Stimulated activated CD4-positive, alpha-beta T cell treated with anti-CD3 and anti-CD28 coated beads, Interleukin-12 subunit alpha, Interleukin-12 subunit beta, amount 100 ng/mL, for 48 hours (primary cell): ENCODE data around the gene ZNF154.
"Not testable (repeated sequence)": the region's sequence is repeated elsewhere in the genome, so short reads cannot be mapped to it uniquely, and the experiment has no call there.

Source experiments
- DNase-seq, 3 donors: peaks; one replicate each; pipeline ENCODE4 v3.0.0-alpha.2; 2020; ENCODE audit warnings: low read depth in 2 of 3, low spot score in 1 of 3

Gene ZNF154

DNA sequence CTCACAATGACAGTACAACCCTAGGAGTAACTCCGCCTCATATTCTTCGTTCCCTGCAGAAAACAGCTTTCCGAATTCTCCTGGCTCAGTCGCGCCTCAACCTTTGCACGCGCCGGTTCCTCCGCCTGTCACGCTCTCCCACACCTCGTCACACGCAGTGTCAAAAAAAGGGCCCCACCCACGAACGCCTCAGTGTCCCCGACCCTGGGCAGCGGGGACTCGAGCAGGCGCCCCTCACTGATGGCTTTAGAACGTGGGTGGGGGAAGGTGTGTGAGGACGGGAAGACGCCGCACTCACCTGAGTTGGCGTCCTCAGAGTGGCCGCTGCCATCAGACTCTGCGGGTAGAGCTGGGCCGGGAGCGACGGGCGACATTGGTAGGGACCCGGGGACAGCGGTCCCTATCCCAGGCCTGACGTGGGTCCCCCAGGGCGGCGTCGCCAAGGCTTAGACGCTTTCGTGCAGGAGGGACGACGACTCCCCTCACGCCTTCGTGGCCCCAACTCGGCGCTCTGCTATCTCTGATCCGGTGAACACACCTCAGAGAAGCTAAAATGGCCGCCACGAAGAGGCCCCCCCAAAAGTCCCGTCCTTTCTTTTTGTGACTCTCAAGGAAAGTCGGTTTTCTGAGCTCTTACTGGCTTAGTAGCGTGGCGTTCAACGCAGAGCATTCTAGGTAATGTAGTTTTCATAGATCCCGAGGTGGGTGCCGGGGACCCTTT lies at the start of gene ZNF154:
Gene ZNF154 (minus strand): TSS at position 564 of the 721 bp plus-strand sequence. CDS start 233 bp downstream, at position 331.
- DNase-seq: no peak

DNA sequence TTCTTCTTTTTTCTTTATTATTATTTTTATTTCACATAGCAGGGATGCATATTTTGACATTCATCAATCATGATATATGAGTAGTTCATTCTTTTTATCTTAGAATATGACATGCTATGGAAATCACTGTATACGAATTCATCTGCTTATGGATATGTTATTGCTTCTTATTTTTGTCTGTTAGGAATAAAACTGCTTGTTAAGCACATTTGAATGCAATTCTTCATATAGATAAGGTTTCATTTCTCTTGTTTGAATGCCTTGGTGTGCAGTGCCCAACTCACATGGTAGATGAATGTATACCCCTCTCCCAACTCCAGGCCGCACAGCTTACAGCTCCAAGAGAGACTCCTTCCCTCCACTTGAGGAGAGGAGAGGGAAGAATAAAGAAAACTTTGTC lies 48.9 kb upstream of the ZNF154 start:
- no peak for DNase-seq

DNA sequence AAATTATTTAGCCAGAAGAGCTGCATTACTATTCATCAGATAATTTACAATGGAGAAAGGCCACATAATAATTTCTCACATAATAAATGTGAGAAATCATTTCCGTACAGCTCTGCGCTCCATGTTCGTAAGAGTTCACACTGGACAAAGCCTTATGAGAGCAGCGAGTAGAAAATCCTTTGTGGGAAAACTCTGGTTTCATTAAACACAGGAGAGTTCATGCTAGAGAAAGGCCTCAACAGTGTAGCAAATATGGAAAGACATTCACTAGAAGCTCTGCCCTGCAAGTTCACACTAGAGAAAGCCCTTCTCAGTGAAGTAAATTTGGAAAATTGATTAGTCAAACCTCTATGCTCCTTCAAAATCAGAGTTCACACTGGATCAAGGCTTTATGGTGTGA lies 46.0 kb upstream of the ZNF154 start:
- no peak for DNase-seq

DNA sequence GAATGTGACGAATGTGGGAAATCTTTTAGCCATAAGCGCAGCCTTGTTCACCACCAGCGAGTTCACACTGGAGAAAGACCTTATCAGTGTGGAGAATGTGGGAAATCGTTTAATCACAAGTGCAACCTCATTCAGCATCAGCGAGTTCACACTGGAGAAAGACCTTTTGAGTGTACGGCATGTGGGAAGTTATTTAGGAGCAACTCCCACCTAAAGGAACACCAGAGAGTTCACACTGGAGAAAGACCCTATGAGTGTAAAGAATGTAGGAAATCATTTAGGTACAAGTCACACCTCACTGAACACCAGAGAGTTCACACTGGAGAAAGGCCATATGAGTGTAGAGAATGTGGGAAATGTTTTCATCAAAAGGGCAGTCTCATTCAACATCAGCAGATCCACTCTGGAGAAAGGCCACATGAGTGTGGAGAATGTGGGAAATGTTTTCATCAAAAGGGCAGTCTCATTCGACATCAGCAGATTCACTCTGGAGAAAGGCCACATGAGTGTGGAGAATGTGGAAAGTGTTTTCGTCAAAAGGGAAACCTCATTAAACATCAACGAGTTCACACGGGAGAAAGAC lies 45.2 kb upstream of the ZNF154 start:
- DNase-seq: no peak

DNA sequence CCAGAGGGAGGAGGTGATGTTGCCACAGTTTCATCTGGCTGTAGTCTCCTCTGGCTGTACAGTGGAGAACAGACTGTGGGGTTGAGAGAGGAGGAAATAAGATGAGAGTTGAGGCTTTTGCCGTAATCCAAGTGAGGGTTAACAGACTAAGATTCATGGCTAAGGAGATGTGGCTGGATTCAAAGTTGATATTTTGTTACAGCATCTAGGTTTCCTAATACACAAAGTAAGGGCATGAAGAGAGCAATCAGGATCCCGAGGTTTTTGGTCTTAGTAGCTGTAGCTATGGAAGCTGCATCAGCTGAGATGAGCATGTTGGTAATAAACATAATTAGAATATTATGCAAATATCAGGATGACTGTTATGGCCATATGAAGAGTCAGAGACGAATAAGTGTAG lies 39.0 kb upstream of the ZNF154 start:
- DNase-seq: no peak

DNA sequence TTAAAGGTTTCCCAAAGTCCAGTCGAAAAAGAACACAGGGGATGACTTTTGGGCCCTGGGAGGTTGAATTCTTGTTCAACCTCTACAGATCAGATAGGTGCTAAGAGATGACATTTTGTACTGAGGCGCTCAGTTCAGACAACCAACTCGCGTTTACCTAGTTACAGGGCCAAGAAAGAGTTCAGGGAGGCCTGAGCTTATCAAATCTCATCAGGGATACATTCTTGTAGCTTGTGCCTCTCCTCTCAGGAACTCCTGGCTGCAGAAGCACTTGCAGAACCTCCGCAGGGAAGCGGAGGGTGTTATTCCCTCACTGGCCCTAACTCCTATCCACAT lies 38.4 kb upstream of the ZNF154 start:
- no peak for DNase-seq

DNA sequence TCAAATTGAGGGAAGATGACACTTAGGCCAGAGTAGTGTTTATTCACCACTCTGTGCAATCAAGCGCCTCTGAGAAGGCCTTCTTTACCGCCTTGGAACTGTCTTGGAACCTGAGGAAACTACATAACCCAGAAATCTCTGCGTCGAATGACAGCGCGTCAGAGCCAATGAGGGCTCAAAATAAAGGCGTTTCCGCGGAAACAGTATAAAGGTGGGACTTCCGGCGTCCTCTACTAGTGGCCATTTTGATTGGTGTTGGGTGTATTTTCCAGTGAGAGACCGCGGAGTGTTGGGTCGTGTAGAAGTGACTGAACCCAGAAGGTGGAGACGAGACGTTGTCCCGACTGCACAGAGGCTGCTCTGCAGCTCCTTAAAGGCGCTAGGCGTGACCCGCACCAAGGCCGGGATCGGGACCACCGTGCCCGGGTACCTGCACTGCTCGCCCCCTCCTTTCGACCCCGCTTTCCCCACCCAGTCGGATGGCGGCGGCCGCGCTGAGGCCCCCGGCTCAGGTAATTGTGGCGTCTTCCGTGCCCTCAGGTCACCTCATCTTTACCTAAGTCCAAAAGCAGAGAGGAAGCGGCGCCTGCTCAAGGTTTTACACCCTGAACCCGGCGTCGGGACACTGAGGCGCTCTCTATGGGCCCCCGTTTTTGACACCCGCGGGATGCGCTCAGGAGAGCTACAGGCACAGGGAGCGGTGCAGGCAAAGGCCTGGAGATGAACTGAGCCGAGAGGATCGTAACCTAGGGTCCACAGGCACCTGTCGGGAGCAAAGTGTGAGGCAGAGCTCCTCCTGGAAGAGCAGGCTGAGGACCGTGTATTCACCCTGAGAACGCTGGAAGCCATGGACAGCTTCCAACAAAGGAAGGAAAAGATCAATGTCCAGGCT lies 37.8 kb upstream of the ZNF154 start, which contains the start of gene ZNF776:
Gene ZNF776 (plus strand): TSS at position 236 of the 892 bp plus-strand sequence. CDS start 244 bp downstream, at position 480.
- peak; percentile 64 to 71 (median 67) for DNase-seq

DNA sequence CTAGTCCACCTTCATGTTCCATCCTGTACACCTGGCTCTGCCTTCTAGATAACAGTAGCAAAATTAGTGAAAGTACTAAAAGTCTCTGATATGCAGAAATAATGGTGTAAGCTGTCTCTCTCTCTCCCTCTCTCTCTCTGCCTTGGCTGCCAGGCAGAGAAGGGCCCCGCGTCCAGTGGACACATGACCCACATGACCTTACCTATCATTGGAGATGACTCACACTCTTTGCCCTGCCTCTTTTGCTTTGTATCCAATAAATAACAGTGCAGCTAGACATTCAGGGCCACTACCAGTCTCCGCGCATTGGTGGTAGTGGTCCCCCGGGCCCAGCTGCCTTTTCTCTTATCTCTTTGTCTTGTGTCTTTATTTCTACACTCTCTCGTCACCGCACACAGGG lies 29.8 kb upstream of the ZNF154 start:
- DNase-seq: not testable (repeated sequence)

DNA sequence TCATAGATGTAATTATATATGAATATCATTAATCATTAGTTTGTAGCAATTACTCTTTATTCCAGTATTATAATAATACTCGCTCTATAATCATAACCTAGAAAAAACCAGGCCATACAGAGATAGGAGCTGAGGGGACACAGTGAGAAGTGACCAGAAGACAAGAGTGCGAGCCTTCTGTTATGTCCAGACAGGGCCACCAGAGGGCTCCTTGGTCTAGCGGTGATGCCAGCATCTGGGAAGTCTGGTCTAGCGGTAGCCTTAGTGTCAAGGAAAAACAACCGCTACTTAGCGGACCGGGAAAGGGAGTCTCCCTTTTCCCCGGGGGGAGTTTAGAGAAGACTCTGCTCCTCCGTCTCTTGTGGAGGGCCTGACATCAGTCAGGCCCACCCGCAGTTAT lies 29.3 kb upstream of the ZNF154 start:
- peak in 2 of 3 donors; percentile 13 to 27 for DNase-seq

DNA sequence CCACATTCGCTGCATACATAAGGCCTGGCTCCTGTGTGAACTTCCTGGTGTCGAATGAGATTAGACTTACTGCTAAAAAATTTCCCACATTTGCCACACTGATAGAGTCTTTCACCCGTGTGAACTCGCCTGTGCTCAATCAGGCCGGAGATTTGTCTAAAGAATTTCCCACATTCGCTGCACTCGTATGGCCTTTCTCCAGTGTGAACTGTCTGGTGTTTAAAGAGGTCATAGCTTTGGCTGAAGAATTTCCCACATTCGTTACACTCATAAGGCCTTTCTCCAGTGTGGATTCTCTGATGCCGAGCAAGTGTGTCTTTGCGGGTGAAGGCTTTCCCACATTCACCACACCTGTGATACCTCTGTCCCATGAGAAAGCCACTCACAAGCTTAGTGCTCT lies 11.9 kb upstream of the ZNF154 start:
- DNase-seq: no peak

DNA sequence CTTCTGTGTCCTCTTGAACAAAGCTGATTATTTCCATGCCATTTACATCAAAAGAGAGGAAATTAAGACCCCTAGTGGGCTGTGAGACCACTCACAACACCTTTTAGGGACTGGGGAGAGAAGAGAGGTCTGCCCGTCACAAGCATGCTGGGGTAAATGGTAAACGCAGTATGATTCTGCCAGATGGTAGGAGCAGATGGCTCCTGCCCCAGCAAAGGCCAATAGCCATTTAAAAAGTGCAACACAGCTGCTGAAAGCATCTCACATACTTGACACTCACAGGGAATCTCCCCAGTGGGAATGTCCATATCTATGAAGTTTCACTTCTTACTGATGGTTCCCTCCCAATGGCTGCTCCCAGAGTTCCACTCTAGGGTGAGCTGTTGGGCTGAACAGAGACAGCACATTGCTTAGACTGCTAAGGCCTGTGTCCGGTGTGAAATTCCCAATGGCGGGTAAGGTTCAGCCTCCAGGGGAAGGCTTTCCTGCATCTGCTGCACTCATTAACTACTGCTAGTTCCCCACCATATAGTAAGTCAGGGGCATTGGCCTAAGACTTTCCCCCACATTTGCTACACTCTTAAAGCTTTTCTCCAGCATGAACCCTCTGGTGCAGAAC lies 11.0 kb upstream of the ZNF154 start:
- DNase-seq: no peak

DNA sequence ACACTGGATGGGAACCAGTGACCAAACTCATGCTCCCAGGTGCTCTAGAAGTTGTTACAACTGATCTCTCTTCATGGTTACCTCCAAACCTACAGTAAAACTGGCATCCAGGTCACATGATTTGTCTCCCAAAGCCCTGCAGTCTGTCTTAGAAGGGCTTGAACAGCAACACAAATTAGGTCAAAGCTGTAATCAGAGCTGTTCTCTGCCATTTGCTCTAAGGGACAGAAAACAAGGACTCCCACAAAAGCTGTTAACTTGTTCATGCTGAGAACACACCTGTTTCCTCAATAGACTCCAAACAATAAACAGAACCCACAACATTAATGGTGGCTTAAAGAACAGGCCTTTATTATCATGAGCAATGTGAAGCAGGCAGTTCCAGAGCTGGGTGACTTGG lies 10.4 kb upstream of the ZNF154 start:
- DNase-seq: no peak

DNA sequence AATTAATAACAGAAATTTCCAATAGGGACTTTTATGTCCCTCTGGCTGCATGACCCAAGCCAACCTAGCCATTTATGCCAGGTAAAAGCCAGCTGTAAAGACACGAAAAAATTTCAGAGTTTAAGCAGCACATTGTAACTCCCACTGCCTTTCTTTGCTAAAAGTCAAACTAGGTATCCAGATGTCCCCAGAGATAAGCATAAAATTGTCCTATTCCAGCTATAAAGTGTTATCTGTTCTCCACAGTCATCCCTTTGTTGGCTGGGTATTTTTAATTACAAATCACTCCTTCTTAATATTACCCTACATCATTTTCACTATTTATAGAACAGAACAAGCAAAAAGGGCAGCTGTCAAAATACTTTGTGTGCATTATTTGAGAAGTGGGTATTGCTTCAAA lies 3.2 kb upstream of the ZNF154 start:
- DNase-seq: no peak

DNA sequence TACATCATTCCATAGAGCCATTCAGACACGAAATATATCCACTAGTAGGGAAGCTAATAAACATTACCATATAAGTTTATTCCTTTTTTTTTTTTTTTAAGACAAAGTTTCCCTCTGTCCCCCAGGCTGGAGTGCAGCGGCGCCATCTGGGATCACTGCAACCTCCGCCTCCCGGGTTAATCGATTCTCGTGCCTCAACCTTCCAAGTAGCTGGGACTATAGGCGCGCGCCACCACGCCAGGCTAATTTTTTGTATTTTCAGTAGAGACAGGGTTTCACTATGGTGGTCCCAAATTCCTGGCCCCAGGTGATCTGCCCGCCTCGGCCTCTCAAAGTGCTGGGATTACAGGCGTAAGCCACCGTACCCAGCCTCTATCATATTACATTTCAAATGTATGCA lies 612 bp upstream of the ZNF154 start:
- no peak for DNase-seq

DNA sequence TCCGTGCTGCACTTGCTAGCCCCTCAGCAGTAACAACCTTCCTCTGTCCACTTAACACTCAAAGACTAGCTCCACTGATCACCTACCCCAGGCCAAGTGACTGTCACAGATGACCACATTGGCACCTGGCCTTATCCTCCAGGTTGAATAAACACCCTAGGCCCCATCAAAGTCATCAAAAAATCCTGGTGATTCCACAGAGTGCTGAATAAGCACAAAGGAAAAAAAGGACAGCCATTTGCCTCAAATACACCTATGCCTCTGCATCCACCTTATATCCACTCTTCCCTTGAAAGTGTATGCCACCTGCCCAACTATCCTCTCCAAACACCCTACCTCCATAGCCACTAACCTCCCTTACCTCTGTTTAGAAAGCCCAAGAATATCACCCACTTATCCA lies 2.7 kb downstream of the ZNF154 start:
- DNase-seq: no peak

DNA sequence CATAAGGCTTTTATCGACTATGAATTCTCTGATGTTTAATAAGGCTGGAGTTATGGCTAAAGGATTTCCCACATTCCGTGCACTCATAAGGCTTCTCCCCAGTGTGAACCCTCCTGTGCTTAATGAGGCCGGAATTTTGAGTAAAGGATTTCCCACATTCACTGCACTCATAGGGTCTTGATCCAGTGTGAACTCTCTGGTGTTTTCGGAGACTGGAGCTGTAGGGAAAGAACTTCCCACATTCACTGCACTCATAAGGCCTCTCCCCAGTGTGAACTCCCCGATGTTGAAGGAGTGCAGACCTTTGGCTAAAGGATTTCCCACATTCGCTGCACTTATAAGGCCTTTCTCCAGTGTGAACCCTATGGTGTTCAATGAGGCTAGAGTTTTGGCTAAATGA lies 7.4 kb downstream of the ZNF154 start:
- no peak for DNase-seq

DNA sequence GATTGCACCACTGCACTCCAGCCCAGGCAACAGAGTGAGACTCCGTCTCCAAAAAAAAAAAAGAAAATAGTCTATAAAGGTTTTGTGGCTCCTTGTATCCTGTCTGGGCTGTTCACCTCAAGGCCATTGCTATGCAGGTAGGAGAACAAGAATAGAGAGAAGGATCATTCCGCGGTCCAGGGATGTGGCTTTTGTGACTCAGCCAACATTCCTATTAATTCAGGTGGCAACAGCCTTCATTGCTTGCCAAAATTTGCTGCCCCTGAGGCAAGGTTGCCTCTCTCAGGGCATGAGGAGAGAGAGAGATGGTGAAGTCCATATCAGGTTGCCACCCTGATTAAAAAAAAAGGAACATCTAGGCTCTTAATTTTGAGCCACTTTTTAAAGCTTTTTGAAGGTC lies 19.3 kb downstream of the ZNF154 start:
- no peak for DNase-seq

DNA sequence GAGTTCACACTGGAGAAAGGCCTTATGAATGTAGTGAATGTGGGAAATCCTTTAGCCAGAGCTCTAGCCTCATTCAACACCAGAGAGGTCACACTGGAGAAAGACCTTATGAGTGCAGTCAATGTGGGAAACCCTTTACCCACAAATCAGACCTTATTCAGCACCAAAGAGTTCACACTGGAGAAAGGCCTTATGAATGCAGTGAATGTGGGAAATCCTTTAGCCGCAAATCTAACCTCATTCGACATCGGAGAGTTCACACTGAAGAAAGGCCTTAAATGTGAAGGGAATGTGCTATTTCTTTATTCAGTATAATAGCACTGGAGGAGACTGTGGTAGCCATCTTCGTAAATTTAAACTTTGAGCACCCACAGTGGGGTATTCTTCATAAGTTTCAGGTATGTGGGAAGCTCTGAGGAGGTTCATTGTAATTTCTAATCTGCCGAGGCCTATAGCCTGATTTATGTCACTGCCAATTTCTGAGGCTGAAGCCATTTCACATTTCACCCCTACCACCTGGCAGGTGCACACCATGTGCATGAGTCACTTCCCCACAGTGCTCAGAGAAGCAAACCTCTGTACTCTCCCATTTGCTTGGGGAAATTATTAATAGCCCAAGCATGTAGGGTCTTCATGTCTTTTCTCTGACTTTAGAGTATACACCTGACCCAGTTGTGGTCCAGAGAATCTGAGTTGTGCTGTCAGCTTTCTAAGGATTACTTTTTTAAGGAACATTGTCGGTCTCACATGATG lies 20.8 kb downstream of the ZNF154 start:
- DNase-seq: no peak

DNA sequence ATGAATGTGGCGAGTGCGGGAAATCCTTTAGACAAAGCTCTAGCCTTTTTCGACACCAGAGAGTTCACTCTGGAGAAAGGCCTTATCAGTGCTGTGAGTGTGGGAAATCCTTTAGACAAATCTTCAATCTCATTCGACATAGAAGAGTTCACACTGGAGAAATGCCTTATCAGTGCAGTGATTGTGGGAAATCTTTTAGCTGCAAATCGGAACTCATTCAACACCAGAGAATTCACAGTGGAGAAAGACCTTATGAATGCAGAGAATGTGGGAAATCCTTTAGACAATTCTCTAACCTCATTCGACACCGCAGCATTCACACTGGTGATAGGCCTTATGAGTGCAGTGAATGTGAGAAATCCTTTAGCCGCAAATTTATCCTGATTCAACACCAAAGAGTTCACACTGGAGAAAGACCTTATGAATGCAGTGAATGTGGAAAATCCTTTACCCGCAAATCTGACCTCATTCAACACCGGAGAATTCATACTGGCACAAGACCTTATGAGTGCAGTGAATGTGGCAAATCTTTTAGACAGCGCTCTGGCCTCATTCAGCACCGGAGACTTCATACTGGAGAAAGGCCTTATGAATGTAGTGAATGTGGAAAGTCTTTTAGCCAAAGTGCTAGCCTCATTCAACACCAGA lies 21.5 kb downstream of the ZNF154 start:
- no peak for DNase-seq

DNA sequence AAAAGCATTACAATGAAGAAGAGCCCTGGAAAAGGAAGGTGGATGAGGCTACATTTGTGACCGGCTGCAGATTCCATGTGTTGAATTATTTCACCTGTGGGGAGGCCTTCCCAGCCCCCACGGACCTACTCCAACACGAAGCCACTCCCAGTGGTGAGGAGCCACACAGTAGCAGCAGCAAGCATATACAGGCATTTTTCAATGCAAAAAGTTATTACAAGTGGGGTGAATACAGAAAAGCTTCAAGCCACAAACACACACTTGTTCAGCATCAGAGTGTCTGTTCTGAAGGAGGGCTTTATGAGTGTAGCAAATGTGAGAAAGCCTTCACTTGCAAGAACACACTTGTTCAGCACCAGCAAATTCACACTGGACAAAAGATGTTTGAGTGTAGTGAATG lies 22.3 kb downstream of the ZNF154 start:
- DNase-seq: no peak
